OCI-LY3 (cell line): Measurements from ENCODE around the gene SAMD4A.

ENCODE experiments used
- EZH2phosphoT487 ChIP-seq: fragments of 200-600 bp; shearing (Covaris generic); IDR thresholded peaks from 2 replicates; pipeline ENCODE4 v1.6.1; 2018; ENCODE audit warnings: antibody characterized with exemption, mixed run types, low read depth
- TF ChIP-seq, protein P1 (sequence below): fragments of 200-600, 300-600 bp; sonication (generic); IDR thresholded peaks from 2 replicates; pipeline ENCODE4 v1.5.1; 2014; ENCODE audit warnings: antibody characterized with exemption, low read length, low read depth

DNA sequence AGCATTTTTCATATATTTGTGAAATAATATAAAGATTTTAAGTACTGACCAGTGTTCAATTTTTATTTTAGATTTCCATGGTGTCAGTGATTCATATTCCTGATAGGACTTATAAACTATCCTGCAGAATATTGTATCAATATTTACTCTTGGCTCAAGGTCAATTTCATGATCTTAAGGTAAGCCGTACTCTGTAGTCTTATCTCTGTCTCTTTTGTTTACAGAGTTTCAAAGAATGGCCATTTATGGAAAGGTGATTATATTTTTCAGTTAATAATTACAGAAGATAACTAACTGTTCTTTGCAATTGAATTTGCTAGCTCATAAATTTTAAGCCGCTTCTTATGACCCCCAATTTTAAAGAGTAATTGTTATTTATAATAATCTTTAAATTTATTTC, 29.3 kb upstream of the SAMD4A start:
- TF ChIP-seq, protein P1, sequence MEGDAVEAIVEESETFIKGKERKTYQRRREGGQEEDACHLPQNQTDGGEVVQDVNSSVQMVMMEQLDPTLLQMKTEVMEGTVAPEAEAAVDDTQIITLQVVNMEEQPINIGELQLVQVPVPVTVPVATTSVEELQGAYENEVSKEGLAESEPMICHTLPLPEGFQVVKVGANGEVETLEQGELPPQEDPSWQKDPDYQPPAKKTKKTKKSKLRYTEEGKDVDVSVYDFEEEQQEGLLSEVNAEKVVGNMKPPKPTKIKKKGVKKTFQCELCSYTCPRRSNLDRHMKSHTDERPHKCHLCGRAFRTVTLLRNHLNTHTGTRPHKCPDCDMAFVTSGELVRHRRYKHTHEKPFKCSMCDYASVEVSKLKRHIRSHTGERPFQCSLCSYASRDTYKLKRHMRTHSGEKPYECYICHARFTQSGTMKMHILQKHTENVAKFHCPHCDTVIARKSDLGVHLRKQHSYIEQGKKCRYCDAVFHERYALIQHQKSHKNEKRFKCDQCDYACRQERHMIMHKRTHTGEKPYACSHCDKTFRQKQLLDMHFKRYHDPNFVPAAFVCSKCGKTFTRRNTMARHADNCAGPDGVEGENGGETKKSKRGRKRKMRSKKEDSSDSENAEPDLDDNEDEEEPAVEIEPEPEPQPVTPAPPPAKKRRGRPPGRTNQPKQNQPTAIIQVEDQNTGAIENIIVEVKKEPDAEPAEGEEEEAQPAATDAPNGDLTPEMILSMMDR, result no peak
- no peak for TF ChIP-seq EZH2phosphoT487
